ENCODE measurements around the gene PUM1.

PUM1 gene

GRCh38 chr1:30906631-30907441, 158.7 kb downstream of the PUM1 start:
- no peak for DNase-seq (ENCODE audit: low read depth in 1 of 2, low spot score in 1 of 2)
- in situ Hi-C loops (cut with HindIII; ENCODE audit: low pct_unique_long_range_greater_than_20kb, low sequenced_read_pairs) = no loop called here

DNA sequence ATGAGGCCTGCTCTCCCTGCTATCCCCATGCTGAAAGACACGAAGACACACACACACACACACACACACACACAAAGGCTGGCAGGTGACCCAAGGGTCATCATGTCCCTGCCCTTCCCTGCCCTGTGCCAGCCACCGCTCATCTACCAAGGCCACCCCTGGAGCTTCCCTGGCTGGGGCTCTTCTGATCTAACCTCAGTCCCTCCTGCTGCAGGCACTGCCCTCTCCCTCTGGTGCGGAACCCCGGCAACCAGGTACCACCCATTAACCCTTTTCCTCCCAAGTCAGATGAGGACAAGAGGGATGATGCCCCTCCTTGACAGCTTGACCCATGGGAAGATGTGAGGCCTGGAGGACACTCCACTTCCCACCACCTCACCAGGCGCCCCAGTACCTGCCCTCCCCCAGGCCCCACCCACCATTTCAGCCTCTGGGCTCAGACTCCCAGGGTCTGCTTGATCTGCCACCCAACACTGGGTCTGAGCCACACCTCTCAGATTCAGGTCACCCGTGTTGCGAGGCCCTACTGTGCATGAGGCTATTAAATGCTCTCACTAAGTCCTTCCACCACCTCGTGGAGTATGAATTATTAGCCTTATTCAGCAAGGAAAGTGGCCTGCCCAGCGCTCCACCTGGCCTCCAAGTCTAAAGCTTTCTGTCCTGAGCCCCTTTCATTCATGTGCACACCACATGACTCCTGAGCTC, 159.4 kb downstream of the PUM1 start:
- DNase-seq (ENCODE audit: low read depth in 1 of 2, low spot score in 1 of 2) = no peak
- no peak for TF ChIP-seq JUND (IDR thresholded peaks at IDR 0.05; ENCODE audit: low read depth)
- in situ Hi-C loops (cut with HindIII; ENCODE audit: low pct_unique_long_range_greater_than_20kb, low sequenced_read_pairs) = no loop called here

More at GRCh38 chr1:30906631-30907441, 158.7 kb downstream of the PUM1 start:
- TF ChIP-seq JUND (IDR thresholded peaks at IDR 0.05; ENCODE audit: low read depth) = no peak

- DNase-seq (ENCODE audit: low read depth in 1 of 2, low spot score in 1 of 2) = no peak
- in situ Hi-C loops (cut with HindIII; ENCODE audit: low pct_unique_long_range_greater_than_20kb, low sequenced_read_pairs) = no loop called here
- no peak for TF ChIP-seq JUND (IDR thresholded peaks at IDR 0.05; ENCODE audit: low read depth)
Measured at GRCh38 chr1:30905403-30905802, 160.1 kb downstream of the PUM1 start.

DNA sequence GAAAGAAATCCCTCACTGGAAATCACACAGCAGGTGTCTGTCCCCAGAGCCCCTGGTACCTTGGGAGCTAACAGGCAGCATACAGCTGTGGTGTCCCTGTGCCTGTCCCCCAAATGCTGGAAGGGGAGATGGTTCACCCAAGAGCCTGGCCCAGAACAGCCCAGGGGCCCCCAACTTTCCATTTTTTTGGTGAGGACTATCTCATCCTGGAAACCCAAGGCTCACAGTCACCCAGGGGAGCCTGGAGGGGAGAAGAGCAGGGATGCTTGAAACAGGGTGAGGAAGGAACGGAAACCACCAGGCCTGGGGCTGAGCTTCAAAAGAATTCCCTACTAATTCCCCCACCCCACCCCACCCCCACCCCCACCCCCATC, 160.6 kb downstream of the PUM1 start:
- in situ Hi-C loops (cut with HindIII; ENCODE audit: low pct_unique_long_range_greater_than_20kb, low sequenced_read_pairs) = no loop called here
- no peak for TF ChIP-seq JUND (IDR thresholded peaks at IDR 0.05; ENCODE audit: low read depth)
- DNase-seq (ENCODE audit: low read depth in 1 of 2, low spot score in 1 of 2) = no peak

DNA sequence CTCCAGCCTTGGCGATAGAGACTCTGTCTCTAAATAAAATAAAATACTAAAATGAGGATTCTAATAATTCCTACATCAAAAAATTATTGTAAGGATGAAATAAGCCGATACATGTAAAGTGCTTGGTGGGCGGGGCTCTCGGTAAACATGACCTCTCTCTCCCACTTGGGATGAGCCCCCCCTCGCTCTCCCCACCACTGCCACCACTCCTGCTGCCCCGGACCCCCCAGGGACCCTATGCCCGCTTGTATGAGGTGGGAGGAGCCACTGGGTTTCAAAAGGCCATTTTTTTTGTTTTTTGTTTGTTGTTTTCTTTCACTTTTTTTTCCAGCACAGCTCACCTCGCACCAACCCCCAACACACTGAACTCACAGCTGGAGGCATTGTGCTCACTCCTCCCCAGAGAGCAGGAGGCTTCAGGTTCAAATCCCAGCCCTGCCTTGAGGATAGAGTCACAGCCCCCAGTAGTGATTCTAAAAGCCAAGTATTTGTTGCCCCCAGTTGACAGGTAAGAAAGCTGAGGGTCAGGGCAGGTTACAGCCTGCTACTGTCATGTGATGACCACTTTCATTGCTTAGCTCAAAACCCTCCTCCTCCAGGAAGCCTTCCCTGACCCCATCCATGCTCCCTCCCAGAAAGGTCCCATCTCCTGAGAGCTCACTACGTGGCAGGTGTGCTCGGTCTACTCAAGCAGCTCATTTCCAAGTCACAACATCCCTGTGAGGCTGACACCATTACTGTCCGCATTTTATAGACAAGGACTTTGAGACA, 161.1 kb downstream of the PUM1 start:
- no peak for DNase-seq (ENCODE audit: low read depth in 1 of 2, low spot score in 1 of 2)
- in situ Hi-C loops (cut with HindIII; ENCODE audit: low pct_unique_long_range_greater_than_20kb, low sequenced_read_pairs) = no loop called here

DNA sequence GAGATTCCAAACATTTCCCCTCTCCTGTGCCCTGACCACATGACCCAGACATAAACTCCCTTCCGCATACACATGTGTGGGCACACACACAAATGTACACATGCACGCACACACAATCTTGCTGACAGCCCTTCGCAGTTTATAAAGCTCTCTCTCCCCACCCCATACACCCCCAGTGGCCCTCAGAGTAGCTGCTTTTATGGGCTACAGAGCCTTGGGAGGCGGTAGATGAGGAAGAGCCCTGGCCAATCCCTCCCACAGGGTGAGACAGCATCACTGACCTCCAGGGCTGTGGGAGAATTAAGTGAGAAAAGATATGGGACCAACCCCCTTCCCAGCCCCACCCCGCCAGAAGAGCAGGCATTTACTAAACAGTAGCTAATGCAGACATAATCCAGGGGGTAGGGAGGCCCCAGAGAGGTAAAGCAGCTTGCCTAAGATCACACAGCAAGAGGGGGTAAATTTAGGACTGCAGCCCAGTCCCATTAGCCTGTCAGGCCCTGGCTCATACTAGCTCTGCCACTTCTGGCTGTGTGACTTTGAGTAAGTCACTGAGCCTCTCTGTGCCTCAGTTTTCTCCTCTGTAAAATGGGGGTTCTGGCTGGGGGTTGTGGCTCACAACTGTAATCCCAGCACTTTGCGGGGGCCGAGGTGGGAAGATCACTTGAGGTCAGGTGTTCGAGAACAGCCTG, 162.0 kb downstream of the PUM1 start:
- TF ChIP-seq JUND (IDR thresholded peaks at IDR 0.05; ENCODE audit: low read depth) = no peak
- in situ Hi-C loops (cut with HindIII; ENCODE audit: low pct_unique_long_range_greater_than_20kb, low sequenced_read_pairs) = no loop called here
- DNase-seq (ENCODE audit: low read depth in 1 of 2, low spot score in 1 of 2) = no peak

More for the DNA sequence above, 161.1 kb downstream of the PUM1 start:
- no peak for TF ChIP-seq JUND (IDR thresholded peaks at IDR 0.05; ENCODE audit: low read depth)

DNA sequence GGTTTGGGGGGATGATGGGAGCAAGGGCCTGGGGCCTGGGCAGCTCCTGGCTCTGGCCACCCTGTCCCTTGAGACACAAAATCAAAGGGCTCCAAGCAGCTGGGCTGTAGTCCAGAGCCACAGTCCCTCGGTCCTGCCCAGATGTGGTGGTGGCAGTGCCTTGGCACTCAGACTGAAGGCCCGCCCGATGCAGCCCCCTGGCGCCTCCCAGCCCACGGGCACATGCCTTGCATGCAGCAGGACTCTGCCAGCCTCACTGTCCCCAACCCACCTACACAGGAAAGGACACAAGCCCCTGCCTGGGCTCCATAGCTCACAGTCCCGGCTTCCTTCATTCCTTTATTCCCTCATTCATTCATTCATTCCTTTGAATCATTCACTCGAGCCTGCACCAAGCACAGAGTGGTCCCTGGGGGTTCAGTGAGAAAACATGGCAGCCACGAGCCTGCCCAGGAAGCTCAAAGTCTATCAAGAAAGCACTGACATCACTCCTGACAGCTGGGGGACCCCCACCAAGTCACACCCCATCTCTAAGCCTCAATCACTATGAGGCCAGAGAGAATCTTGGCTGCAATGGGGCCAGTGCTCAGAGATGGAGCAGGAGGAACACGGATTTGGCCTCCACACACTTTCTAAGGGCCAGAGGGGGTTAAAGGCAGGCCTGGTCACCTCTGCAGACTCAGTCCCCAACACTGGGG, 162.8 kb downstream of the PUM1 start:
- TF ChIP-seq JUND (IDR thresholded peaks at IDR 0.05; ENCODE audit: low read depth) = no peak
- in situ Hi-C loops (cut with HindIII; ENCODE audit: low pct_unique_long_range_greater_than_20kb, low sequenced_read_pairs) = no loop called here

GRCh38 chr1:30901798-30902581, 163.5 kb downstream of the PUM1 start:
- DNase-seq (ENCODE audit: low read depth in 1 of 2, low spot score in 1 of 2) = no peak
- TF ChIP-seq JUND (IDR thresholded peaks at IDR 0.05; ENCODE audit: low read depth) = no peak
- in situ Hi-C loops (cut with HindIII; ENCODE audit: low pct_unique_long_range_greater_than_20kb, low sequenced_read_pairs) = no loop called here

More for the DNA sequence above, 162.8 kb downstream of the PUM1 start:
- DNase-seq (ENCODE audit: low read depth in 1 of 2, low spot score in 1 of 2) = no peak

- no peak for TF ChIP-seq JUND (IDR thresholded peaks at IDR 0.05; ENCODE audit: low read depth)
- no peak for DNase-seq (ENCODE audit: low read depth in 1 of 2, low spot score in 1 of 2)
- in situ Hi-C loops (cut with HindIII; ENCODE audit: low pct_unique_long_range_greater_than_20kb, low sequenced_read_pairs) = no loop called here
Measured at GRCh38 chr1:30900931-30901560, 164.5 kb downstream of the PUM1 start.

DNA sequence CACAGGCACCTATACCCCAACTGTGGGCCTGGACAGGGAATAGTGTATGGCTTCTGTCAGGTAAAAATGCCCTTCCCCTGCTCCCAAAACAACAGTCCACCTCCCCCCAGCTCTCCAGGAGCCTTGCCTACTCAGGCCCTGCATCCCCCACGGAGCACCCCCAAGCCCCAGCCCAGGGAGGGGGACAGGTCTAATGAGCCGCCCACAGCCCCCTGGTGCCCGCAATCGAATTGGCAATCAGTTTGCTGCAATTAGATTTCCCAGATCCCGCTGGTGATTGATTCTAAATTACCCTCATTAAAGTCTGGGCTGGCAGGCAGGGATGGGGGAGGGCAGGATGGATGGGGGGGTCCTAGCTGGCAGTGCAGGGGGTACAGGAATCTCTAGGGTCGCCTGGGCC, 165.0 kb downstream of the PUM1 start:
- no peak for TF ChIP-seq JUND (IDR thresholded peaks at IDR 0.05; ENCODE audit: low read depth)
- in situ Hi-C loops (cut with HindIII; ENCODE audit: low pct_unique_long_range_greater_than_20kb, low sequenced_read_pairs) = no loop called here
- no peak for DNase-seq (ENCODE audit: low read depth in 1 of 2, low spot score in 1 of 2)

All from T47D (cell line).